ENCODE data around the gene TRMT61A.

DNA sequence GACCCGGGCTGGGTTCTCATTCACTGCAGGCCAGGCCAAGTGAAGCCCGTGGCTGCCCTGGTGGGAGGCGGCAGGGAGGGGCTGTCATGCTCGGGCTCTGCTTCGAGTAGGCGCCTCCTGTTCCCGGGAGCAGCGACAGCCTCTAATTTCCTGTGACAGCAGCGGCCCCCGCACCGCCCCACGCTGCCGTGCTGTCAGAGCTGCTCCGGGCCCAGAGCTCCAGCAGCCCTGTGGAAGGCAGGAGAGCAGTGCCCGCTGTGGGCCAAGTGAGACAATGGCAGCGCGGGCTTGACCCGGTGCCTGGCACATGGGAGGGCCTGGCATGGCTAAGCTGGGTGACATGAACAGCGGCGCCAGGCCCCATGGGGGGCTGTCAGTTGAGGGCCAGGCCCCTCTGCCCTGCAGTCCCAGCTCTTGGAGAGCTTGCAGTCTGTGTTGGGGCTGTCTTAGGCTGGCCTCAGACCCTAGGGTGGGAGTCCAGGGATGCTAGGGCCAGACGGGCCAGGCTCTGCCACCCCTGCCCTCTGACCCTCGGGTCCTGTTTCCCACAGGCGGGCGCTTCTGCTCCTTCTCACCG is 5.1 kb downstream of the TRMT61A start:
- TF ChIP-seq SMARCC2 (IDR thresholded peaks at IDR 0.05) (no peak), TBP (CRISPR knock-in tag; IDR thresholded peaks at IDR 0.05) (no peak), ZNF777 (CRISPR knock-in tag; IDR thresholded peaks at IDR 0.05) (no peak)
